Activated CD4-positive, alpha-beta T cell treated with anti-CD3 and anti-CD28 coated beads for 4 hours (primary cell): ENCODE data around the gene FDCSP.
"Not testable (repeated sequence)": the region's sequence is repeated elsewhere in the genome, so short reads cannot be mapped to it uniquely, and the experiment has no call there.

Experiments
- DNase-seq, 2 donors: peaks; one replicate each; pipeline ENCODE4 v3.0.0-alpha.2; 2020

The FDCSP gene

GRCh38 chr4:70225824-70226223 is at the start of gene FDCSP:
TSS of gene FDCSP (plus strand) at chr4:70226124. CDS start at chr4:70231195, 5,071 bp downstream.
- no peak for DNase-seq

GRCh38 chr4:70177090-70177489 is 48.8 kb upstream of the FDCSP start:
- no peak for DNase-seq

- DNase-seq, result no peak
These were observed 47.8 kb upstream of the FDCSP start for GRCh38 chr4:70178075-70178660.

- no peak for DNase-seq
These were observed 46.1 kb upstream of the FDCSP start for GRCh38 chr4:70179811-70180210.

- no peak for DNase-seq
These were observed 44.1 kb upstream of the FDCSP start for GRCh38 chr4:70181864-70182263.

GRCh38 chr4:70182517-70183167 is 43.3 kb upstream of the FDCSP start:
- DNase-seq, result no peak

- peak in 1 of 2 donors; percentile 0 for DNase-seq
These were observed 42.6 kb upstream of the FDCSP start for GRCh38 chr4:70183168-70183939.

GRCh38 chr4:70183940-70184246 is 42.0 kb upstream of the FDCSP start:
- no peak for DNase-seq

- no peak for DNase-seq
These were observed 38.7 kb upstream of the FDCSP start for GRCh38 chr4:70187216-70187615.

- DNase-seq, result no peak
These were observed 35.3 kb upstream of the FDCSP start for GRCh38 chr4:70190579-70190978.

- no peak for DNase-seq
These were observed 34.3 kb upstream of the FDCSP start for GRCh38 chr4:70191647-70192046.

- no peak for DNase-seq
These were observed 33.0 kb upstream of the FDCSP start for GRCh38 chr4:70192895-70193294.

- no peak for DNase-seq
These were observed 30.5 kb upstream of the FDCSP start, which contains the start of gene ODAM for GRCh38 chr4:70195425-70195824. TSS of gene ODAM (plus strand) at chr4:70195725. CDS start at chr4:70196544, 819 bp downstream.

- DNase-seq, result no peak
These were observed 29.1 kb upstream of the FDCSP start for GRCh38 chr4:70196857-70197256.

- no peak for DNase-seq
These were observed 28.1 kb upstream of the FDCSP start for GRCh38 chr4:70197842-70198241.

GRCh38 chr4:70203601-70204000 is 22.3 kb upstream of the FDCSP start:
- no peak for DNase-seq

GRCh38 chr4:70212752-70213151 is 13.2 kb upstream of the FDCSP start:
- DNase-seq, result not testable (repeated sequence)

- not testable (repeated sequence) for DNase-seq
These were observed 9.8 kb upstream of the FDCSP start for GRCh38 chr4:70216109-70216508.

- not testable (repeated sequence) for DNase-seq
These were observed 9.4 kb upstream of the FDCSP start for GRCh38 chr4:70216550-70216949.

- not testable (repeated sequence) for DNase-seq
These were observed 4.5 kb upstream of the FDCSP start for GRCh38 chr4:70221389-70221788.

- not testable (repeated sequence) for DNase-seq
These were observed 4.1 kb upstream of the FDCSP start for GRCh38 chr4:70221818-70222217.

GRCh38 chr4:70236125-70236524 is 10.2 kb downstream of the FDCSP start:
- no peak for DNase-seq

GRCh38 chr4:70239131-70239883 is 13.4 kb downstream of the FDCSP start:
- no peak for DNase-seq
